Measurements from ENCODE around the gene NCK2. TPM values are rescaled to one million over a fixed set of nuclear protein-coding genes. Genes with fewer than 3 reads are reported as not detected.

The NCK2 gene
- polyA plus RNA-seq, 4 donors: 59.0 to 68.0 (median 63.0) TPM

GRCh38 chr2:105841551-105841950, 96.8 kb downstream of the NCK2 start:
- no peak for DNase-seq (ENCODE audit: low read depth in 4 of 4, low spot score in 3 of 4)

- no peak for DNase-seq (ENCODE audit: low read depth in 4 of 4, low spot score in 3 of 4)
Observed at GRCh38 chr2:105842555-105842954, 97.8 kb downstream of the NCK2 start.

- no peak for DNase-seq (ENCODE audit: low read depth in 4 of 4, low spot score in 3 of 4)
Observed at GRCh38 chr2:105843476-105844374, 99.0 kb downstream of the NCK2 start.

- DNase-seq (ENCODE audit: low read depth in 4 of 4, low spot score in 3 of 4): no peak
Observed at GRCh38 chr2:105845976-105846375, 101.3 kb downstream of the NCK2 start.

GRCh38 chr2:105847056-105847455, 102.3 kb downstream of the NCK2 start:
- no peak for DNase-seq (ENCODE audit: low read depth in 4 of 4, low spot score in 3 of 4)

- DNase-seq (ENCODE audit: low read depth in 4 of 4, low spot score in 3 of 4): no peak
Observed at GRCh38 chr2:105848367-105848766, 103.7 kb downstream of the NCK2 start.

GRCh38 chr2:105849431-105850179, 104.9 kb downstream of the NCK2 start:
- DNase-seq (ENCODE audit: low read depth in 4 of 4, low spot score in 3 of 4): no peak

GRCh38 chr2:105852066-105852465, 107.4 kb downstream of the NCK2 start:
- DNase-seq (ENCODE audit: low read depth in 4 of 4, low spot score in 3 of 4): no peak

GRCh38 chr2:105853354-105854088, 108.8 kb downstream of the NCK2 start:
- DNase-seq (ENCODE audit: low read depth in 4 of 4, low spot score in 3 of 4): no peak

- no peak for DNase-seq (ENCODE audit: low read depth in 4 of 4, low spot score in 3 of 4)
Observed at GRCh38 chr2:105854972-105855371, 110.3 kb downstream of the NCK2 start.

- no peak for DNase-seq (ENCODE audit: low read depth in 4 of 4, low spot score in 3 of 4)
Observed at GRCh38 chr2:105856581-105856980, 111.9 kb downstream of the NCK2 start.

GRCh38 chr2:105857076-105857740, 112.5 kb downstream of the NCK2 start:
- no peak for DNase-seq (ENCODE audit: low read depth in 4 of 4, low spot score in 3 of 4)

GRCh38 chr2:105858868-105859693, 114.4 kb downstream of the NCK2 start:
- no peak for DNase-seq (ENCODE audit: low read depth in 4 of 4, low spot score in 3 of 4)

GRCh38 chr2:105859694-105859951, 114.9 kb downstream of the NCK2 start:
- DNase-seq (ENCODE audit: low read depth in 4 of 4, low spot score in 3 of 4): no peak

- DNase-seq (ENCODE audit: low read depth in 4 of 4, low spot score in 3 of 4): no peak
Observed at GRCh38 chr2:105860567-105860966, 115.9 kb downstream of the NCK2 start.

- DNase-seq (ENCODE audit: low read depth in 4 of 4, low spot score in 3 of 4): no peak
Observed at GRCh38 chr2:105861200-105861599, 116.5 kb downstream of the NCK2 start.

GRCh38 chr2:105862843-105863242, 118.1 kb downstream of the NCK2 start:
- no peak for DNase-seq (ENCODE audit: low read depth in 4 of 4, low spot score in 3 of 4)

- DNase-seq (ENCODE audit: low read depth in 4 of 4, low spot score in 3 of 4): no peak
Observed at GRCh38 chr2:105864262-105864661, 119.5 kb downstream of the NCK2 start.

- no peak for DNase-seq (ENCODE audit: low read depth in 4 of 4, low spot score in 3 of 4)
Observed at GRCh38 chr2:105865222-105865913, 120.7 kb downstream of the NCK2 start.

All from left renal pelvis (tissue), 4 donors.